Measurements from ENCODE around the gene PCBP4.
"Not testable (repeated sequence)": the region's sequence is repeated elsewhere in the genome, so short reads cannot be mapped to it uniquely, and the experiment has no call there.

The PCBP4 gene

GRCh38 chr3:52004906-52005395 lies 37.7 kb upstream of the PCBP4 start:
- Histone ChIP-seq H3K9ac (ENCODE audit: low read length) (no peak overlapping the region), H3K9me3 (ENCODE audit: control insufficient read depth, low read length) (no peaks in the 10 kb centered on the region), H3K36me3 (ENCODE audit: control insufficient read depth, insufficient read depth, low read length, severe bottlenecking) (no peaks in the 10 kb centered on the region), H3K4me3 (ENCODE audit: low read length) (no peak overlapping the region), H3K4me1 (ENCODE audit: control insufficient read depth, insufficient read depth, low read length) (peaks cover 12% of the 10 kb centered on the region), H3K27me3 (replicated peaks; ENCODE audit: control insufficient read depth, insufficient read depth, low read length) (peaks cover 16% of the 10 kb centered on the region)
- DNase-seq (ENCODE audit: low read depth) = no peak

GRCh38 chr3:52004163-52004787 lies 37.0 kb upstream of the PCBP4 start:
- H3K4me3 ChIP-seq (ENCODE audit: low read length) = no peak overlapping the region

GRCh38 chr3:52002748-52003147 lies 35.5 kb upstream of the PCBP4 start:
- DNase-seq (ENCODE audit: low read depth) = no peak
- peaks cover 12% of the 10 kb centered on the region for H3K4me1 ChIP-seq (ENCODE audit: control insufficient read depth, insufficient read depth, low read length)
- no peak overlapping the region for H3K4me3 ChIP-seq (ENCODE audit: low read length)
- H3K9me3 ChIP-seq (ENCODE audit: control insufficient read depth, low read length) = no peaks in the 10 kb centered on the region
- H3K9ac ChIP-seq (ENCODE audit: low read length) = no peak overlapping the region
- H3K36me3 ChIP-seq (ENCODE audit: control insufficient read depth, insufficient read depth, low read length, severe bottlenecking) = no peaks in the 10 kb centered on the region
- peaks cover 20% of the 10 kb centered on the region for H3K27me3 ChIP-seq (replicated peaks; ENCODE audit: control insufficient read depth, insufficient read depth, low read length)

More at GRCh38 chr3:52004163-52004787, 37.0 kb upstream of the PCBP4 start:
- Histone ChIP-seq H3K4me1 (ENCODE audit: control insufficient read depth, insufficient read depth, low read length) (peaks cover 12% of the 10 kb centered on the region), H3K36me3 (ENCODE audit: control insufficient read depth, insufficient read depth, low read length, severe bottlenecking) (no peaks in the 10 kb centered on the region), H3K27me3 (replicated peaks; ENCODE audit: control insufficient read depth, insufficient read depth, low read length) (peaks cover 16% of the 10 kb centered on the region), H3K9ac (ENCODE audit: low read length) (no peak overlapping the region), H3K9me3 (ENCODE audit: control insufficient read depth, low read length) (no peaks in the 10 kb centered on the region)
- DNase-seq (ENCODE audit: low read depth) = peak; percentile 71

- no peaks in the 10 kb centered on the region for H3K9me3 ChIP-seq (ENCODE audit: control insufficient read depth, low read length)
- no peak overlapping the region for H3K9ac ChIP-seq (ENCODE audit: low read length)
- no peaks in the 10 kb centered on the region for H3K36me3 ChIP-seq (ENCODE audit: control insufficient read depth, insufficient read depth, low read length, severe bottlenecking)
- H3K4me3 ChIP-seq (ENCODE audit: low read length) = no peak overlapping the region
- DNase-seq (ENCODE audit: low read depth) = peak; percentile 84
- peaks cover 20% of the 10 kb centered on the region for H3K27me3 ChIP-seq (replicated peaks; ENCODE audit: control insufficient read depth, insufficient read depth, low read length)
- H3K4me1 ChIP-seq (ENCODE audit: control insufficient read depth, insufficient read depth, low read length) = peaks cover 12% of the 10 kb centered on the region
Observed at GRCh38 chr3:52001443-52001974, 34.3 kb upstream of the PCBP4 start.

GRCh38 chr3:51999846-52000245 lies 32.6 kb upstream of the PCBP4 start:
- H3K4me1 ChIP-seq (ENCODE audit: control insufficient read depth, insufficient read depth, low read length) = peaks cover 4% of the 10 kb centered on the region
- H3K36me3 ChIP-seq (ENCODE audit: control insufficient read depth, insufficient read depth, low read length, severe bottlenecking) = peaks cover 3% of the 10 kb centered on the region
- H3K9me3 ChIP-seq (ENCODE audit: control insufficient read depth, low read length) = no peaks in the 10 kb centered on the region
- H3K27me3 ChIP-seq (replicated peaks; ENCODE audit: control insufficient read depth, insufficient read depth, low read length) = peaks cover 20% of the 10 kb centered on the region
- no peak overlapping the region for H3K9ac ChIP-seq (ENCODE audit: low read length)
- DNase-seq (ENCODE audit: low read depth) = no peak
- no peak overlapping the region for H3K4me3 ChIP-seq (ENCODE audit: low read length)

- H3K4me3 ChIP-seq (ENCODE audit: low read length) = no peak overlapping the region
- H3K4me1 ChIP-seq (ENCODE audit: control insufficient read depth, insufficient read depth, low read length) = peaks cover 14% of the 10 kb centered on the region
- H3K27me3 ChIP-seq (replicated peaks; ENCODE audit: control insufficient read depth, insufficient read depth, low read length) = peaks cover 18% of the 10 kb centered on the region
- H3K36me3 ChIP-seq (ENCODE audit: control insufficient read depth, insufficient read depth, low read length, severe bottlenecking) = peaks cover 13% of the 10 kb centered on the region
- no peak overlapping the region for H3K9ac ChIP-seq (ENCODE audit: low read length)
- no peak for DNase-seq (ENCODE audit: low read depth)
- H3K9me3 ChIP-seq (ENCODE audit: control insufficient read depth, low read length) = no peaks in the 10 kb centered on the region
Observed at GRCh38 chr3:51998774-51999173, 31.5 kb upstream of the PCBP4 start.

GRCh38 chr3:51997935-51998596 lies 30.8 kb upstream of the PCBP4 start:
- Histone ChIP-seq H3K9ac (ENCODE audit: low read length) (no peak overlapping the region), H3K4me1 (ENCODE audit: control insufficient read depth, insufficient read depth, low read length) (peaks cover 14% of the 10 kb centered on the region), H3K4me3 (ENCODE audit: low read length) (no peak overlapping the region), H3K36me3 (ENCODE audit: control insufficient read depth, insufficient read depth, low read length, severe bottlenecking) (peaks cover 20% of the 10 kb centered on the region), H3K27me3 (replicated peaks; ENCODE audit: control insufficient read depth, insufficient read depth, low read length) (peaks cover 13% of the 10 kb centered on the region), H3K9me3 (ENCODE audit: control insufficient read depth, low read length) (no peaks in the 10 kb centered on the region)
- no peak for DNase-seq (ENCODE audit: low read depth)

- Histone ChIP-seq H3K9ac (ENCODE audit: low read length) (no peak overlapping the region), H3K9me3 (ENCODE audit: control insufficient read depth, low read length) (no peaks in the 10 kb centered on the region), H3K27me3 (replicated peaks; ENCODE audit: control insufficient read depth, insufficient read depth, low read length) (peaks cover 9% of the 10 kb centered on the region), H3K36me3 (ENCODE audit: control insufficient read depth, insufficient read depth, low read length, severe bottlenecking) (peaks cover 28% of the 10 kb centered on the region), H3K4me1 (ENCODE audit: control insufficient read depth, insufficient read depth, low read length) (peaks cover 22% of the 10 kb centered on the region), H3K4me3 (ENCODE audit: low read length) (no peak overlapping the region)
- no peak for DNase-seq (ENCODE audit: low read depth)
Observed at GRCh38 chr3:51997172-51997571, 29.9 kb upstream of the PCBP4 start.

GRCh38 chr3:51995346-51996163 lies 28.3 kb upstream of the PCBP4 start, which contains the start of gene RPL29:
TSS of gene RPL29 (minus strand) at chr3:51995895. CDS start at chr3:51995461, 434 bp downstream.
- peak within 1 kb of the TSS; percentile 99 for H3K4me3 ChIP-seq (ENCODE audit: low read length)
- peaks cover 24% of the 10 kb centered on the region for H3K4me1 ChIP-seq (ENCODE audit: control insufficient read depth, insufficient read depth, low read length)
- H3K9ac ChIP-seq (ENCODE audit: low read length) = peak within 1 kb of the TSS; percentile 100
- no peaks in the 10 kb centered on the region for H3K9me3 ChIP-seq (ENCODE audit: control insufficient read depth, low read length)
- peaks cover 32% of the 10 kb centered on the region for H3K36me3 ChIP-seq (ENCODE audit: control insufficient read depth, insufficient read depth, low read length, severe bottlenecking)
- H3K27me3 ChIP-seq (replicated peaks; ENCODE audit: control insufficient read depth, insufficient read depth, low read length) = peaks cover 4% of the 10 kb centered on the region
- peak; percentile 98 for DNase-seq (ENCODE audit: low read depth)

GRCh38 chr3:51994530-51994929 lies 27.3 kb upstream of the PCBP4 start:
- peaks cover 32% of the 10 kb centered on the region for H3K36me3 ChIP-seq (ENCODE audit: control insufficient read depth, insufficient read depth, low read length, severe bottlenecking)
- DNase-seq (ENCODE audit: low read depth) = no peak
- peaks cover 31% of the 10 kb centered on the region for H3K4me1 ChIP-seq (ENCODE audit: control insufficient read depth, insufficient read depth, low read length)
- peaks cover 4% of the 10 kb centered on the region for H3K27me3 ChIP-seq (replicated peaks; ENCODE audit: control insufficient read depth, insufficient read depth, low read length)
- no peaks in the 10 kb centered on the region for H3K9me3 ChIP-seq (ENCODE audit: control insufficient read depth, low read length)
- H3K9ac ChIP-seq (ENCODE audit: low read length) = peak overlapping the region; percentile 100
- peak overlapping the region; percentile 99 for H3K4me3 ChIP-seq (ENCODE audit: low read length)

- H3K9ac ChIP-seq (ENCODE audit: low read length) = peak overlapping the region; percentile 58
Observed at GRCh38 chr3:51993657-51994056, 26.4 kb upstream of the PCBP4 start.

More at GRCh38 chr3:51993657-51994056, 26.4 kb upstream of the PCBP4 start:
- H3K4me3 ChIP-seq (ENCODE audit: low read length); H3K27me3 ChIP-seq (replicated peaks; ENCODE audit: control insufficient read depth, insufficient read depth, low read length); DNase-seq (ENCODE audit: low read depth); H3K9me3 ChIP-seq (ENCODE audit: control insufficient read depth, low read length): not testable (repeated sequence)
- peaks cover 32% of the 10 kb centered on the region for H3K36me3 ChIP-seq (ENCODE audit: control insufficient read depth, insufficient read depth, low read length, severe bottlenecking)
- peaks cover 40% of the 10 kb centered on the region for H3K4me1 ChIP-seq (ENCODE audit: control insufficient read depth, insufficient read depth, low read length)
